Ovary (tissue), 3 donors: ENCODE measurements around the gene FAN1.

Source experiments
- EP300 ChIP-seq: sonication (generic); formaldehyde crosslinking; IDR thresholded peaks from one replicate; pipeline ENCODE4 v1.6.1; 2017; ENCODE audit warnings: antibody characterized with exemption
- POLR2A ChIP-seq: fragments of 450-650 bp; IDR thresholded peaks from one replicate; pipeline ENCODE4 v1.6.1; 2017; ENCODE audit warnings: antibody characterized with exemption, mild to moderate bottlenecking, moderate library complexity
- TF ChIP-seq, protein P1 (sequence below), 3 donors: fragments of 450-650 bp in 2 of 3; fragments of 200-600 bp in 1 of 3; IDR thresholded peaks; one replicate each; pipeline versions ENCODE4 v1.5.1 to v1.8.0; 2016 to 2022; ENCODE audit warnings: antibody characterized with exemption in 3 of 3, mild to moderate bottlenecking in 1 of 3
- donor health status: DM: no; HTN: no; CAD: no.

DNA sequence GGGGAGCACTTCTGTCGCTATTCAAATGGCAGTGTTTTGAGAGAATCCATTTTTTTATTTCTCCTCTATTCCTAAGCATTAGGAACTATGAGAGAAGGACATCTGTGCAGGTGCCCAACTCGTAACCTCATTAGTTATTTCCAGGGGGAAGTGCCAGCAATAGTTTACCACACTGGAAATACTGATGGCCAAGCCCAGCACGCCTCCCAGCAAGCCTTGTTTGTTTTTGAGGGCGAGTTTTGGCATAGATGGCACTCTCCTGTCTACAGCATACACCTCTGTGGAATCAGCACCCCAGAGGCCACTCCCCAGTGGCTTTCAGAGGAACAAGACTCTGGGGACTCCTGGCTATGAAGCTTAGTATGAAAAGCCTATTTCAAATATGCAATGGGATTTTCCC lies 36.6 kb downstream of the FAN1 start:
- TF ChIP-seq, protein P1, sequence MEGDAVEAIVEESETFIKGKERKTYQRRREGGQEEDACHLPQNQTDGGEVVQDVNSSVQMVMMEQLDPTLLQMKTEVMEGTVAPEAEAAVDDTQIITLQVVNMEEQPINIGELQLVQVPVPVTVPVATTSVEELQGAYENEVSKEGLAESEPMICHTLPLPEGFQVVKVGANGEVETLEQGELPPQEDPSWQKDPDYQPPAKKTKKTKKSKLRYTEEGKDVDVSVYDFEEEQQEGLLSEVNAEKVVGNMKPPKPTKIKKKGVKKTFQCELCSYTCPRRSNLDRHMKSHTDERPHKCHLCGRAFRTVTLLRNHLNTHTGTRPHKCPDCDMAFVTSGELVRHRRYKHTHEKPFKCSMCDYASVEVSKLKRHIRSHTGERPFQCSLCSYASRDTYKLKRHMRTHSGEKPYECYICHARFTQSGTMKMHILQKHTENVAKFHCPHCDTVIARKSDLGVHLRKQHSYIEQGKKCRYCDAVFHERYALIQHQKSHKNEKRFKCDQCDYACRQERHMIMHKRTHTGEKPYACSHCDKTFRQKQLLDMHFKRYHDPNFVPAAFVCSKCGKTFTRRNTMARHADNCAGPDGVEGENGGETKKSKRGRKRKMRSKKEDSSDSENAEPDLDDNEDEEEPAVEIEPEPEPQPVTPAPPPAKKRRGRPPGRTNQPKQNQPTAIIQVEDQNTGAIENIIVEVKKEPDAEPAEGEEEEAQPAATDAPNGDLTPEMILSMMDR (IDR thresholded peaks at IDR 0.05), result no peak
- TF ChIP-seq POLR2A, result no peak
- no peak for TF ChIP-seq EP300
